HAP-1 (cell line): ENCODE data around the gene DEGS2.
A peak's percentile ranks its signal among the peaks of the same experiment; 100 is the strongest.

Experiments
- DNase-seq, 2 experiments: peaks; one replicate each; pipeline ENCODE4 v3.0.0-alpha.2; 2016 to 2020; ENCODE audit warnings: low spot score in 2 of 2
- H3K27me3 ChIP-seq: fragments of 250-450 bp; sonication (Bioruptor Pico); 2 replicates; pipeline ENCODE4 v1.5.1; 2020; ENCODE audit warnings: low read depth, mild to moderate bottlenecking, moderate library complexity
- H3K36me3 ChIP-seq: fragments of 250-450 bp; sonication (Bioruptor Pico); replicated peaks from 2 replicates; pipeline ENCODE4 v1.5.1; 2020; ENCODE audit warnings: mild to moderate bottlenecking
- H3K4me1 ChIP-seq: fragments of 250-450 bp; sonication (Bioruptor Pico); 2 replicates; pipeline ENCODE4 v1.5.1; 2020; ENCODE audit warnings: mild to moderate bottlenecking
- H3K4me3 ChIP-seq: fragments of 250-450 bp; sonication (Bioruptor Pico); 2 replicates; pipeline ENCODE4 v1.5.1; 2020; ENCODE audit warnings: mild to moderate bottlenecking, moderate library complexity
- H3K9me3 ChIP-seq: fragments of 250-450 bp; sonication (Bioruptor Pico); 2 replicates; pipeline ENCODE4 v1.5.1; 2020; ENCODE audit warnings: mild to moderate bottlenecking, moderate library complexity
- in situ Hi-C: fragments of 300-500 bp; cut with MboI; formaldehyde crosslinking; loops from 3 replicates; pipeline ENCODE4 v1.14.3; 2020; ENCODE audit warnings: low sequenced_read_pairs, inconsistent platforms, mixed read lengths

The DEGS2 gene

GRCh38 chr14:100115726-100116125 lies 43.7 kb downstream of the DEGS2 start:
- H3K36me3 ChIP-seq, result no peaks in the 10 kb centered on the region
- no peaks in the 10 kb centered on the region for H3K27me3 ChIP-seq
- H3K9me3 ChIP-seq, result no peaks in the 10 kb centered on the region
- no peak overlapping the region for H3K4me3 ChIP-seq
- H3K4me1 ChIP-seq, result no peaks in the 10 kb centered on the region
- DNase-seq, result no peak
- in situ Hi-C loops, result no loop called here

DNA sequence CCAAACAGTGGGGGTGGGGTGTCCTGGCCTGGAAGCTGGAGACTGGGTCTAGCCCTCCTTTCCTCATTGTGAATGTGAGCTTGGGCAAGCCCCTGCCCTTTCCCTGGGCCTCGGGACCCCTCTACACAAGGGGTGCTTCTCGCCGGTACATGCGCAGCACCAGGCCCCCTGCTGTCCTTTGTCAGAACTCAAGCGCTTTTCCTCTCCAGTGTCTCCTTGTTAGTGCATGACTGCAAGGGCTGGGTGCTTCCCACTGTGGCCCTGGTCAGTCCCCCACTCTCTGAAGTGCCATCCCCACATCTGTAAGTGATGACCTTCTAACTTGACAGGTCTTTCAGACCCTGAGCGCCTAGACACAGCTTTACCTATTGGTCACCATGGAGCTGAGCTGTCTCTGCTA lies 44.2 kb downstream of the DEGS2 start:
- no peak for DNase-seq
- Histone ChIP-seq H3K4me1 (no peaks in the 10 kb centered on the region), H3K9me3 (no peaks in the 10 kb centered on the region), H3K4me3 (no peak overlapping the region), H3K36me3 (no peaks in the 10 kb centered on the region), H3K27me3 (no peaks in the 10 kb centered on the region)
- in situ Hi-C loops, result no loop called here

DNA sequence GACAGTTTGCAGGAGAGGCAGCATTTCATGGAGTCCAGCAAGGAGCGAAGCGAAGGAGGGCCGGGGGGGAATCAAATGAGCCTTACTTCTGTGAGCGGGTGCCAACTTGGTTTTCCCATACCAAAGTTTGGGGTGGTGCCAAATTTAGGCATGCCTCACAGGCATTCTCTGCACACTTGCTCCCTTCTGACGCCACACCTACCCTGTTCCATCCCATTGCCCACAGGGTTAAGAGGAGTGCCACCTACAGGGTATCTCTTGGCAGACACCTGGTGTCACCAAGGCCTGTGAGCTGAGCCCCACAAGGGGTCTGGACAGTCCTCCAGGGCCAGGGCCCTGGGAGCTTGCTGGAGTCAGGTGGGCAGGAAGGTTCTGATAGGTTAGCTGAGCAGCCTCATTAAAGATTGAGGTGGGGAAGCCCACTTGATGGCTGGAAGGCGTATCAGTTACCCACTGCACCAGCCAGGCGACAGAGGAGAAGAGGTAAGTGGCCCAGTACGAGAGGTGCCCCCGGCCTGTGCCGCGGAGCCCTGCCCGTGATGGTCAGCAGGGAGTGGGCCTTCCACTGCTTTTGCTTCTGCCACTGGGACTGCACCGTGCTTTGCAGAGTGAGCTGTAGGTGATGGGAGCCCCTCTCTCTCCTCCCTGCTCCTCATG lies 45.2 kb downstream of the DEGS2 start:
- no peak for DNase-seq
- H3K9me3 ChIP-seq, result no peaks in the 10 kb centered on the region
- H3K4me1 ChIP-seq, result no peaks in the 10 kb centered on the region
- in situ Hi-C loops, result loop anchor here (5.0 kb wide), 1 partner anchor 132 kb away; no protein-coding TSS in a partner anchor
- H3K27me3 ChIP-seq, result no peaks in the 10 kb centered on the region
- H3K36me3 ChIP-seq, result peaks cover 5% of the 10 kb centered on the region
- H3K4me3 ChIP-seq, result no peak overlapping the region

DNA sequence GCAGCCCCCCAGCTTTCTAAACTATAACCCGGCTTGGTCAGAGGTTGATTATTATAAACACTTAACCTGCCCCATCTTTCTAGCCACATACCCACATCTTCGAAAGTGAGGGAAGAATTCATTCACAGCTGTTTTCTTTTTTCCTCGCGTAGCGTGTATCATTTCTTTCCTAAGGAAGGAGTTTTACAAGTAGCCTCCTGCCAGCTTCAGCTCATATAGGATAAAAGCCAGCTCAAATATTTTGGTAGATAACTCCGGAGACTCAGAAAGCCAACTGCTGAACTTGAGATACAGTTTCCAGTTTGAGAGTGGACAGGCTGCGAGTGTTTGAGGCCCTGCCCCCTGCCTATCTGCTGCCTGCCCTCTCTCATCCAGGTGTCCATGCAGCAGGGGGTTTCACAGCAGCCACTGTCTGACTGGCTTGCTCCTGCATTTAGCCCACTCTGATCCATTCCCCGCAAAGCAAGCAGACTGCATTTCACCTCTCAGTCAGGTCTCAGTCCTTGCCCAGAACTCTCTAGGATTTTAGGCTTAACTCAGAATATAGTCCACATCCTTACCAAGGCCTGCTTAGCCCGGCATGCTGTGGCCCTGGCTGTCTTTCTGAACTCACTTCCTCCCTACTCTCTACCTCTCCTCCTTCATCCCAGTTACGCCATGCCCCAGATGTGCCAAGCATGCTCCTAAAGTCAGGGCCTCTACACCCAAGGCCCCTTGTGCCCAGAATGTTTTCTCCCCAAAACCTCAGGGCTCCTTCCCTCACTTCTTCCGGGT lies 47.3 kb downstream of the DEGS2 start:
- H3K36me3 ChIP-seq, result peaks cover 5% of the 10 kb centered on the region
- H3K4me3 ChIP-seq, result no peak overlapping the region
- no peaks in the 10 kb centered on the region for H3K9me3 ChIP-seq
- in situ Hi-C loops, result loop anchor here (5.0 kb wide), 1 partner anchor 130 kb away; no protein-coding TSS in a partner anchor
- H3K27me3 ChIP-seq, result no peaks in the 10 kb centered on the region
- H3K4me1 ChIP-seq, result no peaks in the 10 kb centered on the region
- no peak for DNase-seq

GRCh38 chr14:100110816-100111215 lies 48.6 kb downstream of the DEGS2 start:
- no peaks in the 10 kb centered on the region for H3K4me1 ChIP-seq
- in situ Hi-C loops, result loop anchor here (5.0 kb wide), 1 partner anchor 129 kb away; no protein-coding TSS in a partner anchor
- no peaks in the 10 kb centered on the region for H3K27me3 ChIP-seq
- no peaks in the 10 kb centered on the region for H3K9me3 ChIP-seq
- DNase-seq, result no peak
- H3K4me3 ChIP-seq, result no peak overlapping the region
- peaks cover 5% of the 10 kb centered on the region for H3K36me3 ChIP-seq

- in situ Hi-C loops, result no loop called here
These were observed 49.9 kb downstream of the DEGS2 start for GRCh38 chr14:100109594-100109955.

DNA sequence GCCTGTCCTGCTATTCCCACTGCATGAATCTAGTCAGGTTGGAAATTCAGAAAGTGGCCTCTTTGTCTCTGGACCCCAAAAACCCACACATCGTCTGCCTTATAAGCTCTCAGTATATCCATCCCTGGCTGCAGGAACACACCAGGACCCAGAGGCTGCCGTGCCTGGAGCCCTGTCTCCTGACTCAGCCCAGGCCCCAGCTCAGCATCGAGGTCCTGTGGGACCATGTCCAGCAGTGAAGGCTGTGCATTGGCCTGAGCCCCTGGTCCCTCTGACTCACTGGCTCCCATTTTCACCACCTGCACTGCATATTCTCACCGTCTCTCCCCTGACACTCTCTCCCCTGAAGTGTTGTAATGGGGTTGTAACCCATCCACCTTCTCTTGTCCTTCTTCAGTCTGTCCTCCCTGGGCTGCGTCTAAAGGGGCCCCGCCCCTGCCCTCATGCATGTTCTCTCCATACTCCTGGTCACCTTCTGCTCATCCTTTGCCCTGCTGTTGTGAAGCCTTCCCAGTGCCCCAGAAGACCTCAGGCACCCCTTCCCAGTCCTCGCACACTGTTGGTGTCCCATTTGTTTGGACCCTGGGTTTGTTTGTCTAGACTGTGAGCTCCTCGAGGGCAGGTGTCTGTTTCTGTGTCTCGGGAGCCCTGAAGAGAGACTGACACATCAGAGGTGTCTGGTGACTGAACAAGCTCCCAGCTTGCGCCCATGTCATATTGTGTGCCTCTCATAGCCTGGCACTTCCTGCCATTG lies 50.4 kb downstream of the DEGS2 start:
- Histone ChIP-seq H3K9me3 (no peaks in the 10 kb centered on the region), H3K4me1 (no peaks in the 10 kb centered on the region), H3K4me3 (no peak overlapping the region), H3K27me3 (no peaks in the 10 kb centered on the region), H3K36me3 (peaks cover 5% of the 10 kb centered on the region)
- in situ Hi-C loops, result no loop called here
- no peak for DNase-seq

More at GRCh38 chr14:100109594-100109955, 49.9 kb downstream of the DEGS2 start:
- H3K36me3 ChIP-seq, result peaks cover 5% of the 10 kb centered on the region
- no peaks in the 10 kb centered on the region for H3K4me1 ChIP-seq
- no peak overlapping the region for H3K4me3 ChIP-seq
- no peaks in the 10 kb centered on the region for H3K27me3 ChIP-seq
- no peak for DNase-seq
- no peaks in the 10 kb centered on the region for H3K9me3 ChIP-seq

DNA sequence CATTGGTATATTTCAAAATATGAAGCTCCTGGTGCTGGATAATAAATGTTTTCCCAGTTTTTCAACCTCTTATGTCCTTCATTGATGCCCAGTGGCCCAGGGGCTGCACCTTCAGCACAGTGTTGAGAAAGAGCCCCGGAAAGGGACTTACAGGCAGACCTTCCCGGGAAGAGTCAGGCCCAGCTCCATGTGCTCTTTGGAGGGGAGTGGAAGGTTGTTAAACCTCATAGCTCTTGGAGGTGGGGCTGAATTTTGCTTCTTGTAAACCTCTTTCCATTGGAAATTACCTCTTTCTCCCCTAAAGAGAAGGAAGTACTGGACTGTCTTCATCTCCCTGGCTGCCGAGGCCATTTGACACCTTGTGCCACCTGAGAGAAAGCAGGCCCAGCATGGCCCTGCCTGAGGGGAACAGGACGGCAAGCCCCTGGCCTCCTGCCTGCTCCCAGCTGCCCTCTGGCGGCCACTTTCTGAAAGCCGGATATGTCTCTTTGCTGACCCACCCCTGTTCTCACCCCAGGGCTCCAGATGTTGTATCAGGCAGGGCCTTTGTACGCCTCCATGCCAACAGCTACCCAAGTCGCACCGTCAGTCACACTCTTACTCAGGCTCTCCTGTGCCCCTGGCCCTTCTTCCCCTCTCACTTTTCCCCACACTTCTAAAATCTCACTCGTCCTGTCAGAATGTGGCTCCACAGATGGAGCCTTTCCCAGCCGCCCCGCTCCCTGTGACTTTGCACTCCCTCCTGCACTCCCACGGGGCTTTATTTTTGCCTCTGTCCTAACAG lies 51.2 kb downstream of the DEGS2 start:
- Histone ChIP-seq H3K4me1 (no peaks in the 10 kb centered on the region), H3K27me3 (no peaks in the 10 kb centered on the region), H3K36me3 (peaks cover 5% of the 10 kb centered on the region), H3K9me3 (no peaks in the 10 kb centered on the region), H3K4me3 (no peak overlapping the region)
- peak; percentile 56 to 91 for DNase-seq
- in situ Hi-C loops, result no loop called here

- H3K36me3 ChIP-seq, result peaks cover 5% of the 10 kb centered on the region
- in situ Hi-C loops, result no loop called here
- DNase-seq, result no peak
- no peak overlapping the region for H3K4me3 ChIP-seq
- H3K27me3 ChIP-seq, result no peaks in the 10 kb centered on the region
- no peaks in the 10 kb centered on the region for H3K4me1 ChIP-seq
- no peaks in the 10 kb centered on the region for H3K9me3 ChIP-seq
These were observed 52.2 kb downstream of the DEGS2 start for GRCh38 chr14:100107236-100107635.

- in situ Hi-C loops, result no loop called here
- no peak for DNase-seq
- no peak overlapping the region for H3K4me3 ChIP-seq
- H3K36me3 ChIP-seq, result peaks cover 5% of the 10 kb centered on the region
- H3K4me1 ChIP-seq, result no peaks in the 10 kb centered on the region
- no peaks in the 10 kb centered on the region for H3K9me3 ChIP-seq
- H3K27me3 ChIP-seq, result no peaks in the 10 kb centered on the region
These were observed 53.0 kb downstream of the DEGS2 start for GRCh38 chr14:100106250-100107112.

DNA sequence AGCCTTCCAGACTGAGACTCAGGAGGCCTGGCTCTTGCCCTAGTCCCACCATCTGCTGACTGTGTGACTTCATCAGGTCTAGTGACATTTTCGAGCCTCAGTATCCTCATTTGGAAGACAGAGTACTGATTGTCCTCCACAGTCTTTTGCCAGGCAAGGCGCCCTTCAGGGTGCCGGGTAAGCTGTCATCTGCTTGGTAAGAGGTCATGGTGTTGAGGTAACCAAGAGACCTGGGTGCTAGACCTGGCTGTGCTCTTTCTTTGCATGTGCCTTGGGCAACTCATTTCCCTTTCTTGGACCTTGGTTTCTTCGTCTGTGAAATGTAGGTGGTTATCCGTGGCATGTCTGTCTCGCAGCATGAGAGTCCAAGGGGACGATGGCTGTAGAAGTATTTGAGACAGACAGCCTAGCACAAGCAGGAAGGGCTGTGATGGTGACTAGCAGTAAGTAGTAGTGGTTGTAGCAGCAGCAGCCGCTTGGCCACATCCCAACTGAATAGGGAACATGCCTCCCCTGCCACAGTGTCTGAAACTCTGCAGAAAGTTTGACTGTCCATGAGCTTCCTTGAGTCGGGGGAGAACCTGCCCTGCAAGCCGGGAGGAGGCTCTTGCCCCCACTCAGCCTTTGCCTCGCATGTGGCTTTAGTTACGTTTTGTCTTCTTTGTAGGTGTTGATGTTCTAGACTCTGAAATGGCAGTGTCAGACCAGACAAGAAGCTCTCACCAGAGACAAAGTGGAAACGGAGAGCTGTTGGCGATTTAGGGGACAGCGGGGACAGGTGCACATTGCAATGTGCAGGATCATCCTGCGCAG lies 53.9 kb downstream of the DEGS2 start:
- peaks cover 5% of the 10 kb centered on the region for H3K36me3 ChIP-seq
- no peaks in the 10 kb centered on the region for H3K4me1 ChIP-seq
- H3K9me3 ChIP-seq, result no peaks in the 10 kb centered on the region
- H3K27me3 ChIP-seq, result no peaks in the 10 kb centered on the region
- no peak for DNase-seq
- in situ Hi-C loops, result no loop called here
- H3K4me3 ChIP-seq, result no peak overlapping the region
